Activated CD4-positive, alpha-beta T cell treated with anti-CD3 and anti-CD28 coated beads, Interleukin-2, amount 50 U/mL, for 48 hours (primary cell): Measurements from ENCODE around the gene ATP8B3.

Source experiments
- DNase-seq, 2 experiments: peaks; one replicate each; pipeline ENCODE4 v3.0.0-alpha.2; 2020

ATP8B3 gene

DNA sequence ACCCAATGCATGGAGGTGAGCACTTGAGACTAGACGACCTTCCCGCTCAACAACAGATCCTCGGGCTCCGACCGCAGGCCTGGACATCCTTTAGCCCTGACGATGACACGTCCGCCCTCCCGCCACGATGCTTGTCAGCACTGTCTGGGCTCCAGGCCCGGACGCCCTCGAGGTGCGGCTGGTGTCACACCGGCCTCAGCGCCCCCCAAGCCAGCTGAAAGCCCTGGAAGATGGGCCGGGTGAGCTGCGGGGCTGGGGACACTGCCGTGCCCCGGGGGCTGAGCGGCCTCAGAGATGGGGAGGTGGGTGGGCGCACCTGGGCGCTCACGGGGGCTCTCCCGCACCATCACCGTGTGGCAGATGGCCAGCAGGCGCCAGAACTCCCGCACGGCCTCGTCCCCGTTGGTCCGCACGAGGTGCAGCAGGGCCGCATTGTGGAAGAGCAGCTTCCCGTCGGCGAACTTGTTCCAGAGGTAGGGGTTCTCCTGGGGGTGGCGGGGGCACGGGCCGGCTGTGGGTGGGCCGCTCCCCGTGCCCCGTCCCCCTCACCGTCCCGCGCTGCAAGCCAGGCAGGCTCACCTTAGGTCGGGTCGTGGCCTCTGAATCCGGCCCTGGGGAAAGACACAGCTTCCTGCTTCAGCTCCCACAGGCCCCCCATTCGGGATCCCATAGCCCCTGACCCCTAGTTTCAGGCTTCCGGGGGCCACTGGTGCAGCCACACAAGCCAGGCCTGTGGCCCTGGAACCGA is 15.5 kb downstream of the ATP8B3 start:
- no peak for DNase-seq

DNA sequence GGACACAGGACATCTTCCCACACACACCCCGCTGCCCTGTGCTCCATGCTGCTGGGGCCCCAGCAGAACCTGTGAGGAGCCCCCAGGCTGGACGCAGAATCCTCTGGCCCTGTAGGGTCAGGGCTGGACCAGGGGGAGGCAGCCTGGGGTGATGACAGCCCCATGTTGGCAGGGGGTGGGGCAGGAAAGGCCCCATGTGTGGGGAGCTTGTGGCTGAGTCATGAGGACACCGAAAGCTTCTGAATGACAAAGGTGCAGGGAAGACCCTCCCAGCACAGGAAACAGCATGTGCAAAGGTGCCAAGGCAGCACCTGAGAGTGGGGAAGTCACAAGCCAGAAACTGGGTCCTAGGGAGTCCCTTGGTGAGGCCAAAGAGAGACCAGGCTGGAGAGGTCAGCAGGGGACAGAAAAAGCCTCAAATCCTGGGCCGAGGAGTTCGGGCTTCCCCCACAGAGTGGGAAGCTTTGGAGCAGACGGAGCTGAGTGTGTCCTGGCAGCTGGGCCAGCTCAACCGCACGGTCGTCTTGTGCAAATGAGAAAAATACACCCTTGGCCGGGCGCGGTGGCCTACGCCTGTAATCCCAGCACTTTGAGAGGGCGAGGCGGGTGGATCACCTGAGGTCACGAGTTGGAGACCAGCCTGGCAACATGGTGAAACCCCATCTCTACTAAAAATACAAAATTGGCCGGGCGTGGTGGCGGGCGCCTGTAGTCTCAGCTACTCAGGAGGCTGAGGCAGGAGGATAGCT is 17.5 kb downstream of the ATP8B3 start:
- DNase-seq, result no peak

DNA sequence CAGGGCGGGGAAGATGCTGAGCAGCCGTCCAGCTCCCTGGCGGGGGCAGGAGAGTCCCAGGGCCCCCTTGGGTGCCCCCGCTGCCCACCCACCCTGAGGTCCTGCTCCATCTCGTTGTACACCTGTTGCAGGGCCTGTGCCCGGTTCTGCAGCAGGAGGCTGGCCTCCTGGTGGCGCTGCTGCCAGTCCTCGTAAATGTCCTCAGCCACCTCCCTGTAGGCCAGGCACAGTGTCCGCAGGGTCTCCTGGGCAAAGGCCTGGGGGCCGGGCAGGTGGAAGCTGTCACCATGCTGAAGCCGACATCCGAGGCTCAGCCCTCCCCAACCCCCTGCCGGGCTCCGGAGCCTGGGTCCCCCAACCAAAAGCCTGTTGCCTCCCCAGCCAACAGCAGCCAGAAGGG is 20.2 kb downstream of the ATP8B3 start:
- DNase-seq, result no peak

DNA sequence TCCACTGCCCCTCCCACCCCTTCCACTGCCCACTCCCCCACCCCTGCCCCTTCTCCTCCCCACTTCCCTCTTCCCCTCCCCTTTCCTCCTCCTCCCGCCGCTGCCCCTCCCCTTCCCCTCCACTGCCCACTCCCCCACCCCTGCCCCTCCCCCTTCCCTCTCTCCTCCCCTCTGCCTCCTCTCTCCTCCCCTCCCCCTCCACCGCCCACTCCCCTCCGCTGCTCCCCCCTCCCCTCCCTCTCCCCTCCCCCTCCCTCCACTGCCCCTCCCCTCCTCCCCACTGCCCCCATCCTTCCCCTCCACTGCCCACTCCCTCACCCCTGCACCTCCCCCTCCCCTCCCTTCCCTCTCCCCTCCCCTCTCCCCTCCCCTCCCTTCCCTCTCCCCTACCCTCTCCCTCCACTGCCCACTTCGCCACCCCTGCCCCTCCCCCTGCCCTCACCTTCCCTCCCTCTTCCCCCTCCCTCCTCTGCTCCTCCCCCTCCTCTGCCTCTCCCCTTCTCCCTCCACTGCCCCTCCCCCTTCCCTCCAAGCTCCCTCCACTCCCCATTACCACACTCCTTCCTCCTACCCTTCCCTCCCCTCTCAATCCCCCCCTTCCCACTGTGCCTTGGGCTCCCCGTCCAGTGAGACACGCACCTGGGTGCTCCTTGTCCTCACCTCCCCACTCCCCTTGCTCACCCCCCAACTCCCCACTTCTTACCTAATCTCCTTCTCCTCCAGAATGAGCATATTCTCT is 21.9 kb downstream of the ATP8B3 start:
- no peak for DNase-seq

DNA sequence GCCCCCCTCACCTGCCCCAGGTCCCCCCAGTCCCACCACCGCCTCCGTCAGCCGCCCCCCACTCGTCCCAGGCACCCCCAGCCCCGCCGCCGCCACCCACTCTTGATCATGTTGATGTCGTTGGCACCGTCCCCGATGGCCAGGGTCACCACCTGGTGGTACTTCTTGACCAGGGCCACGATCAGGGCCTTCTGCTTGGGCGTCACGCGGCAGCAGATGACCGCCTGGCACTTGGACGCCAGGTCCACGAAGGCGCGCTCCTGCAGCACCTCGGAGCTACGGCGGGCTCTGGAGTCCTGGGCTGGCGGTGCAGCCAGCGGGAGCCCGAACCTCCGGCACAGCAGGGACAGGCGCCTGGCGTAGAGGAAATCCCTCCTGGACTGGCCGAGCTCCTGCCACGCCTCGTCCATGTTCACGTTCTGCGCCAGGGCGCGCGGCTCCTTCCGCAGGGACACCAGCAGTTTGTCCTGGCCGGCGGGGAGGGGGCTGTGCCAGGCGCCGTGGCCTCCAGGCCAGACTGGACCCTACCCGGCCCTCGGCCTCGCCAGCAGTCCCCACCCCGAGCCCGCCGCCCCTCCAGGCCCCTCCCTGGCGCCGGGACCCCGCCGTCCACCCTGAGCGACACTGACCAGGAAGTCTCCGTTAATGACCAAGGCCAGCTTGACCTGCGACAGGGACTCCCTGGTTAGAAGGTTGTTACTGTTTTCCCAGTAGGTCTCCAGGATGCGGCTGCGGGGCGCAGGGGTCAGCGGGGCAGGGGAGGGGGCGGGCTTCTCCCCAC is 22.6 kb downstream of the ATP8B3 start:
- DNase-seq, result no peak

DNA sequence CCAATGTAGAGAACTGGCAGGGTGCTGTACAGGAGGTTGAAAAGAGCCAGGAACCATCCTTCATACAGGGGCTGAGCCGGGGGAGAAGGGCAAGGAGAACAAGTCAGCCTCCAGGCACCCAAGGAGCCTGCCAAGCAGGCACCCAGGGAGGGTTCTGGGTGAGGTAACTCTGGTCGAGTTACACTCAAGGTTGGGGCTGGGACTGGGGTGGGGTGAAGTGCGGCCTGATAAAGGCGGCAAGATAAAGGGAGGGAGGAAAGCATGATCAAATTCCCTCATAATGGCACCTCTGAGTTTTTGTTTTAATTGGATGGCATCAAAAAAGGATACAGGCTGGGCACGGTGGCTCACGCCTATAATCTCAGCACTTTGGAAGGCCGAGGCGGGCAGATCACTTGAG is 25.0 kb downstream of the ATP8B3 start:
- DNase-seq, result no peak

DNA sequence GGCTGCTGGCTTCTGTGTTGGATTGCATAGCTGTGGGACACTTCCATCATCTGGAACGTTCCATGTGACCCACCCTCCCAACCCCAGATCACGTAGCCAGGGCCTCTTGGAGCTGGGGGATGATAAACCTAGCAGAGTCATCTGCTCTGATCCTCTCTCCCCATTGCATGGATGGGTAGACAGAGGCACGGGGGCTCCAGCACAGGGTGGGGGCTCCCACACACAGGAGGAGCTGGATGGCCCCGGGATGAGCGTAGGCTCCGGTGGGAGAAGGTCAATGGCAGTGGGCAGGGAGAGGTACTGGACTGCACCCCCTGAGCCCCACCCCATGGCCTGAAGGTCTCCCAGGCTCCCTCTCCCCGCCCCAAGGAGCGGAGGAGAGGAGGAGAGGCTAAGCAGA is 25.4 kb downstream of the ATP8B3 start:
- DNase-seq, result no peak

DNA sequence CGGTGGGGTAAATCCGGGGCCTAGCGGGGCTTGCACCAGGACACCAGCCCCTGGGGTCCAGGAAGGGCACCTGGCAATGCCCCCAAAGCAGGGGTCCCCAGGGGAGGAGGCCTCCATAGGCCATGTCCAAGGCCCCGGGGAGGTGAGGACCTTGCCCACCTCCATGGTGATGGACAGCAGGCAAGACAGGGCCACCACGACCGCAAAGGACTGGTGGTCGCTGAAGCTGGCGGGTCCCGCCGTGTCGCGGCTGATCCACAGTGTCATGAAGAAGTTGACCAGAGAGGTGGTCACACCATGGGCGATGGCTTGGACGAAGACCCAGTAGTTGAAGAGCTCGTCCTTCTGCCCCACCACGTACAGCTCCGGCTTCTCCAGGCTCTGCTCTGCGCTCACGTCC is 26.8 kb downstream of the ATP8B3 start:
- DNase-seq, result no peak

DNA sequence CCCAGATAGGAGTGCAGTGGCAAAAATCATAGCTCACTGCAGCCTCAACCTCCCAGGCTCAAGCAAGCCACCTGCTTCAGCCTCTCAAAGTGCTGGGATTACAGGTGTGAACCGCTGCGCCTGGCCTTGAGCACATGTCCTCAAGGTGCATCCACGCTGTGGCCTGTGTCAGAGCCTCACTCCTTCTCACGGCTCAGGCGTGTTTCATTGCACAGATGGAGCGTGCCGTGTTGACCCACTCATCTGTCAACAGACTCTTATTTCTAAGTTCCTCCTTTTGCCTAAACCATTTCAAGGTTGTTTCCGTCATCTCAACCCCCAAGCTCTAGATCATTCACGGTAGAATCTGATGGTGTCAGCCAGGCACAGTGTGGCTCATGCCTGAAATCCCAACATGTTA is 28.2 kb downstream of the ATP8B3 start:
- DNase-seq, result no peak

DNA sequence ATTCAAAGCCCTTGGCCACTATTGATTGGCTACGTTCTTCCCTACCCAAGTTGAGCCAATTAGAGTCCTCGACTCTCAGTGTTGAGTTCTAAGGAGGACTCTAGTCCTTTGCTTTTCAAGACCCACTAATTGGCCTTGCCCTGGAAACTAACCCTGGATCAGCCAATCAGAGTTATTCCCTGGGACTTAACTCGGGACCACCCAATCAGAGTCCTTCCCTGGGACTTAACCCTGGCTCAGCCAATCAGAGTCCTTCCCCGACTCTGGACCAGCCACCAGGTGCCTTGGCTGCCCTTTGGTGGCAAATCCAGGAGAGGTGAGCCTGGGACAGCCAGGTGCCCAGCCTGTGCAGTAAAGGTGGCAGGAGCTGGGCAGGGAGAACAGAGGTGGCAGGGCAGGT is 28.7 kb downstream of the ATP8B3 start:
- DNase-seq, result no peak

DNA sequence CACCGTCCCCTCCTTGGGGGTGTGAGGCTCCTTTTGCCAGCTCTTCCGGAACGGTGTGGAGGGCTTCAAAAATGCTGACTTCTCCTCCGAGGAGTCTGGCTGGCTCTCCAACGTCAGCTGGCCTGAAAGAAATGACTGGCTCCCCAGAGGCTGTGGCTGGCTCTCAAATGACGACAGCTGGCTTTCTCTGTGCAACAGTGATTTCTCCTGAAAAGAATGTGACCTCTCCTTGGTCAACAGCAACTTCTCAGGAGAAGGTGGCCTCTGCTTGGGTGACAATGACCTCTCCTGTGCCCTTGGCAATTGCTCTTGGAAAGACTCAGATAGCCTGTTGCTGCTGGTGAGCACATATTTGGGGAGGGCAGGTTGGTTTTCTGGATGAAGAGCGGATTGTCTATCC is 29.6 kb downstream of the ATP8B3 start:
- no peak for DNase-seq

DNA sequence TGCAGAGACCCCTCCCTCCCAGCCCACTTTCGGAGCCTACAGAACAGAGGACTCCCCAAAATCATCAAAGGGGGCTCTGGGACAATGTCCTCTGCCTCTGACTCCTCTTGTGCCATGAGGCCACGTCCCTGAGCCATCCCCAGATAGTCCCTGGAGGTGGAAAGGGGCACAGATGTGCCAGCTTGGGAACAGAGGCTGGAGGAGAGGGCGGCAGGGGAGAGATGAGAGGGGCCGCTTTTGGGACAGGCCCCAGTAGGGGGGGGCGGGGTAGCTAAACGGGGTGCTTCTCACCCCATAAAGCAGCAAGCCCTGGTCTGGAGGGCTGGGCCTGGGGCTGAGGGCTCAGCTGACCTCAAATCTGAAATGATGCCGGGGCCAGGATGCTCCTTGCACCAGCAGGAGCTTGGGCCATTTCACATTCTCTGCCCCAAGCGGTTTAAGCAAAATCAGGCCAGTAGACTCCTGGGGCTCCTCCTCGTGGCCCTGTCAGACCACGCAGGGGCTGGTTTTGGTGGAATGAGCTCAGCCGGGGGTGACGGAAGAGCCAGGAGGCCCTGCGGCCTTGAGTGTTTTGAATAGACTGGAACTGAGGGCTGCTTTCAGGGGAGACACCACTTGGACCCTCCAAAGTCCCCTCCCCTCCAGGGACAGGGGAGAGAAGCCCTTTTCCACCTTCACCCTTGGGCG is 31.7 kb downstream of the ATP8B3 start:
- DNase-seq, result no peak

DNA sequence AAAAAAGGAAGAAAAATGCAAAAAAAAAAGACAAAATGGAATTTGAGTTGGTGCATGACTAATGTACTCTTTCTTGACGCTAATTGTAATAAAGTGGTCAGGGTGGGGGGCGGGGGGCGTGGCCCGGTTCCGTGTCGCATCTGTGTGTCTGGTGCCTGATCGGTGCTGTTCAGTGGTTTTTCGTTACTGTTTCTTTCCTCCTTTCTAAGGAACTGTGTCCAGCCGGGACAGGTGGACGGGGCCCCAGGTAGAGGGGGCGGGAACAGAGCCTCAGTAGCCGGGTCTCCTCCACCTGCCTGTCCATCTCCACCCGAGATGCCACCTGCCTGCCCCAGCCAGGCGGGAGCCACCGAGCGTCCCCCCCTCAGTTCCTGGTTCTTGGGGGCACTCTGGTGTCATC is 32.5 kb downstream of the ATP8B3 start:
- no peak for DNase-seq

DNA sequence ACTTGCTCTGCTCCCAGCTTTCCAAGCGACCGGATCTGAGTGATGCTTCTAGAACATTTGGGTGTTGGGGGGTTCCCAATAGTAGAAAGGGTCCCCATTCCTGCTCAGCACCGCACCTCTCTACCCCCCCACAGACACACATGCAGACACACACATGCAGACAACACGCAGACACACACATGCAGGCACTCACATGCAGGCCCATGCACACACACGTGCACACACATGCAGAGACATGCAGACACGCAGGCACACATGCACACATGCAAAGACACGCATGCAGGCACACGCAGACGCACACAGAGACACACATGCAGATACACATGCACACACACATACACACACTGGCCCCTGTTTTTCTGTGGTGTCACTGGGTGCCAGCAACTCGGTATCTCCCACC is 34.9 kb downstream of the ATP8B3 start:
- DNase-seq, result no peak

DNA sequence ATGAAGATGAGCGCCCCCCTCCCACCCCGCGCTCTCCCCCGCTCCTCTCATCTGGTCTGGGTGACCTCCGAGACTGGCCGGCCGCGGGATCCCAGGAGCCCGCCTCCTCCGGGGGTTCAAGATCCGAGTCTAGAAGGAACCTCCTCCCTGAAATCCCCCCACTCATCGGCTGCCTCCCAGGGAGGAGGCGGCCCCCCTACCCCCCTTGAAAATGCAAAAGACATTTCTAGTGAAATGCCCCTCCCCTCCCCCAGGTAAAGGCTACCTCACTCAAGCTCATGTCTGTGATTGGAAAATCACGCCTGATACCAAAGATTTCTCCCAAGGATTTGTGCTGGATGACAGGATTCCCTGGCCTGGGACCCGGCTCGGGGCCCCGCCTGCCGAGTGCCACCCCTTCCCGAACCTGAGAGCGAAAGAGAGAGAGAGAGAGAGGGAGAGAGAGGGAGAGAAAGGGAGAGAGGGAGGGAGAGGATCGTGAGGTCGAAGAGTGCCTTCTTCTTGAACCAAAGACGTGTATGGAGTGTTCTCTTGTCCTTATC is 35.4 kb downstream of the ATP8B3 start:
- no peak for DNase-seq

DNA sequence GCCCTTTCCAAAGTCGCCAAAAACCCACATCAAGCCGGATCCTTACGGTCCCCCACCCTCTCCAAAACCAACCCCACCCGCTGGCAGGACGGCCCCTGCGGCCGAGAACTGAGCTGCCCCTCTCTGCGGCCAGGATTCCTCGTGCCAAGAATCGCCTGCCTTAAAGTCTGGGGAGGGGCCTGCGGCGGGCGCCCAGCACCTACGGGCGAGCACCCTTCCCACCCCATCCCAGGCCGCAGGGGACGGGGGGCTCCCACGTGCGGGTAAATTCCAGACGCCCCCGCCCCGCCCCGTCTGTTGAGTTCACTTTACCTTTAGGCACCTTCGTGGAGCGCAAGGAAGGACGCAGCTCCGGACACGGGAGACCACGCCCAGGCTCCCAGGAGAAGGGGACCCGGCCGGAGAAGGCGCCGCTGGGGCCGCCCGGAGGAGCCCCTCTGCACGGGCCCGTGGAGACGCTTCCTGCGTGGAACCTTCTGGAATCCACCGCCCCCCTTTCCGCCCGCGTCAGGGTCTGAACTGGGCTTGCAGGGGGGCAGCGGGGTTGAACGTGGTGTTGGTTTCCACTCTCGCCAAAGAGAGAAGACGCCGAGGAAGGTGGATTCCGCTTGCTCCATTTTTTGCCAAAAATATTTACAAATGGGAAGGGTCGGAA is 36.0 kb downstream of the ATP8B3 start:
- DNase-seq, result no peak

DNA sequence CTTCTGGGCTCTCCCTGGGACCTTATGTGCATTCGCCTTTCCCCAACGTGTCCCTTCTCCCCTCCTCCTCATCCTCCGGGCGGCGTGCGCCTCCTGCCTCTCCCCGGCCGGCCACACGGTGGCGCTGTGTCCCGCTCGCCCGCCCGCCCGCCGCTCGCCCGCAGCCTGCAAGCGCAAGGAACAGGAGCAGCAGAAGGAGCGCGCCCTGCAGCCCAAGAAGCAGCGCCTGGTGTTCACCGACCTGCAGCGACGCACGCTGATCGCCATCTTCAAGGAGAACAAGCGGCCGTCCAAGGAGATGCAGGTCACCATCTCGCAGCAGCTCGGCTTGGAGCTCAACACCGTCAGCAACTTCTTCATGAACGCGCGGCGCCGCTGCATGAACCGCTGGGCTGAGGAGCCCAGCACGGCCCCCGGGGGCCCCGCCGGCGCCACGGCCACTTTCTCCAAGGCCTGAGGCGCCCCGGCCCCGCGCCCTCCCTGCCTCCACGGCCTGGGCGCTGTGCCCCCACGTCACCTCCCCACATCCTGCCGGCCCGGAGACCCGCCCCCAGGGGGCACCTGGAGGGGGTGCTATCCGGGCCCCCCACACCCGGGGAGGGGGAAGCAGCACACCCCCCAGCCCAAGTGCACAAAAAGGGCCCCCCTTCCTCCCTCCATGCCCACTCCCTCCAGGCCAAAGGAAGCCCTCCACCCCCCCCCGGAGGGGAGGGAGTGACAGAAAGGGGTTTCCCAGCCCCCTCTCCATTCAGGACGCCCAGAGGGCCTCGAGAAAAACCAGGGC is 36.9 kb downstream of the ATP8B3 start:
- DNase-seq, result no peak

DNA sequence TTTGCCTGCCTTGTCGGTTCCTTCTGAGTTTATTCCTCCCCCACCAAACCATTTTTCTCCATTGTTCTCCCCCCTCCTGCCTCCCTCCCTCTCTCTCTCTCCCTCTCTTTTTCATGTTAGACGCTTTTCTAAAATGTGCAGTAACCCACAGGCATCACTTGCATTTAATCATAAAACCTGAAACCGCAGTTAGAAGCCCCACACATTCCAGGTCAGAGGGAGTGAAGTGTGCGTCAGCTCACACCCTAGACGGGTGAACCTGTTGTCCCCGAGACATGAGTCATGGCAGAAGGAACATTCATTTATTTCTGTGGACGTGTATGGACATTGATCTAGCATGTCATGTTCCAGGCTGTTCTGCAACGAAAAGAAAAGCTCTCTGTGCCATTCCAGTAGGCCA is 38.9 kb downstream of the ATP8B3 start:
- no peak for DNase-seq

DNA sequence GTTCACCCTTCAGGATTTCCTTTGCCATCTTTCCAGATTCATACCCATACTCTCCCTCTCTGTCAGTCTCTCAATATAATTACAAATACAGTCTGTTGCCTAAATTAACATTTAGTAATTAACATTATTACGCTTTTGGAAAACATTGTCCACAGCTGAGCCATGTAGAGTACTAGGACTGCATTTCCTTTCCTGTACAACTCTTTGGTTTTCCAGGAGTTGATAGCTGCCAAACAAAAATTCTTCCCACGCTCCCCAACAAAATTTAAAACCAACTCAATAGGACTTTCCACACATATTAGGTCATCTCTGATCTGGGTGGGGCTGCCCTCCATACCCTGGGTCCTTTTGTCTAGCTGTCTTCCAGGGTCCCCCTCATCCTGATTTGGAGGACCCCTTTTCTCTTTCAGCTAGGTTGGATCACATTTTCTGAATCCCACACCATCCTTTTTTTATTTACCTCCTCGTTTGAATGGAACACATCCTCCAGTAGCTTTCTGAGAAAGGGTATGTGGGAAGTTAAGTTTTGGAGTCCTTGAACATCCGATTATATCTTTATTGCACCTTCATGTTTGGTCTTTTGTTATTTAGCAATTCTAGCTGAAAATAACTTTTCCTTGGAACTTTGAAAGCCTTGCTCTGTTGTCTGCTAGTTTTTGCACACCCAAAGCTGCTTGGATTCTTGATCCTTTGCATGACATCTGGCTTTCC is 41.1 kb downstream of the ATP8B3 start:
- DNase-seq, result no peak

DNA sequence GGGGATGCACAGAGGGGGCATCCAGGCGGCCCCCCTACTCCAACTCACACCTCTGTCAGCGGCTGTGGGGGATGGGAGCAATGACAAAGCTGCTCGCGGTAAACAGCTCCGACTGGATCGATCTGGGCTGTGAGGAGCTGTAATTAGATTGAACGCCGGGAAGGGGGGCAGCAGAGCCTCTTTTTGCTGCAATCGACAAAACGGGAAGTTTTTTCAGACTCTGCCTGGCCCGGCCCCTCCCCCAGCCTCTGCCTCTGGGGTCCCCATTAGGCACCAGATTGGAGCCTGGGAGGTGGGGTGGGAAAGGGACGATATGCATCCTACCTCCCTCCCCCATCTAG is 42.5 kb downstream of the ATP8B3 start:
- DNase-seq, result no peak
